ENCODE data around the gene CRYL1.

DNA sequence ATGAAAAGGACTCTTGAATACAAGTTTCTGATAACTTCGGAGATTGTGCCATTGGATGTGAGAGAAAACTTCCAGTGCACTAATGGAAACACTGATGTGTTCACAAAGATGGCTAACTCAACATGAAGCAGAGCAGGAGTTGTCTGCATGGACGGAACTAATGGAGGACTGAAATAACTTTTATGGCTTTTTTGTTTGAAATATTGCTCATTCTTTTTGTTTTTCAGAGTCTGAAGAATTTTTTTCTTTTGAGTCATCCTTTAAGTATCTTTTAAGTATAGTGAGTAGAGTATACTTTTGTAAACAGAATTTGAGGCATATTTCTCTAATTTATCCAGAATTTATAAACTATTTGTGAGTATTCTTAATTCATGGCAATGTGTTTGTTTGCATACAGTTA lies 25.7 kb downstream of the CRYL1 start:
- no peak for TF ChIP-seq EZH2 (IDR thresholded peaks at IDR 0.05; ENCODE audit: borderline replicate concordance, low read depth, low read length, poor library complexity, severe bottlenecking)
- TF ChIP-seq, protein P1, sequence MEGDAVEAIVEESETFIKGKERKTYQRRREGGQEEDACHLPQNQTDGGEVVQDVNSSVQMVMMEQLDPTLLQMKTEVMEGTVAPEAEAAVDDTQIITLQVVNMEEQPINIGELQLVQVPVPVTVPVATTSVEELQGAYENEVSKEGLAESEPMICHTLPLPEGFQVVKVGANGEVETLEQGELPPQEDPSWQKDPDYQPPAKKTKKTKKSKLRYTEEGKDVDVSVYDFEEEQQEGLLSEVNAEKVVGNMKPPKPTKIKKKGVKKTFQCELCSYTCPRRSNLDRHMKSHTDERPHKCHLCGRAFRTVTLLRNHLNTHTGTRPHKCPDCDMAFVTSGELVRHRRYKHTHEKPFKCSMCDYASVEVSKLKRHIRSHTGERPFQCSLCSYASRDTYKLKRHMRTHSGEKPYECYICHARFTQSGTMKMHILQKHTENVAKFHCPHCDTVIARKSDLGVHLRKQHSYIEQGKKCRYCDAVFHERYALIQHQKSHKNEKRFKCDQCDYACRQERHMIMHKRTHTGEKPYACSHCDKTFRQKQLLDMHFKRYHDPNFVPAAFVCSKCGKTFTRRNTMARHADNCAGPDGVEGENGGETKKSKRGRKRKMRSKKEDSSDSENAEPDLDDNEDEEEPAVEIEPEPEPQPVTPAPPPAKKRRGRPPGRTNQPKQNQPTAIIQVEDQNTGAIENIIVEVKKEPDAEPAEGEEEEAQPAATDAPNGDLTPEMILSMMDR (conservative IDR thresholded peaks at IDR 0.05; ENCODE audit: low read depth, low read length) = no peak

Data from A673 (cell line).